Right renal pelvis (tissue), 4 donors: Measurements from ENCODE around the gene MYO5B. TPM values are rescaled to one million over a fixed set of nuclear protein-coding genes. Genes with fewer than 3 reads are reported as not detected.

Source experiments
- DNase-seq, 4 donors: peaks; one replicate each; pipeline ENCODE4 v3.0.0-alpha.2; 2013; ENCODE audit warnings: low read depth in 4 of 4, low spot score in 3 of 4, missing footprints in 1 of 4
- polyA plus RNA-seq, 4 donors: library from polyadenylated mRNA; unstranded; fragments of 120-200 nt; gene quantifications; one replicate each; pipeline ENCODE4 v1.2.1, GENCODE V29; 2013; ENCODE audit not compliant: insufficient read length in 4 of 4

MYO5B gene
- polyA plus RNA-seq, 4 donors = 25.8 to 33.4 (median 27.5) TPM

- DNase-seq = no peak
Measured at GRCh38 chr18:49976795-49977560, 218.0 kb downstream of the MYO5B start.

GRCh38 chr18:49976001-49976400, 218.9 kb downstream of the MYO5B start:
- no peak for DNase-seq

- no peak for DNase-seq
Measured at GRCh38 chr18:49974079-49974478, 220.9 kb downstream of the MYO5B start.

- DNase-seq = no peak
Measured at GRCh38 chr18:49973592-49973991, 221.4 kb downstream of the MYO5B start.

- no peak for DNase-seq
Measured at GRCh38 chr18:49972535-49972934, 222.4 kb downstream of the MYO5B start.

- no peak for DNase-seq
Measured at GRCh38 chr18:49971462-49971861, 223.5 kb downstream of the MYO5B start.

- no peak for DNase-seq
Measured at GRCh38 chr18:49970319-49970718, 224.6 kb downstream of the MYO5B start.

GRCh38 chr18:49968644-49969309, 226.2 kb downstream of the MYO5B start:
- no peak for DNase-seq

GRCh38 chr18:49967636-49968313, 227.2 kb downstream of the MYO5B start:
- no peak for DNase-seq

GRCh38 chr18:49967171-49967570, 227.8 kb downstream of the MYO5B start:
- peak in 3 of 4 donors; percentile 38 to 63 (median 60) for DNase-seq

- no peak for DNase-seq
Measured at GRCh38 chr18:49966090-49966489, 228.9 kb downstream of the MYO5B start.

GRCh38 chr18:49963217-49963616, 231.7 kb downstream of the MYO5B start:
- DNase-seq = no peak

- DNase-seq = no peak
Measured at GRCh38 chr18:49961271-49961670, 233.7 kb downstream of the MYO5B start.

- no peak for DNase-seq
Measured at GRCh38 chr18:49960376-49960775, 234.6 kb downstream of the MYO5B start.

GRCh38 chr18:49959176-49959575, 235.8 kb downstream of the MYO5B start:
- DNase-seq = no peak

- DNase-seq = no peak
Measured at GRCh38 chr18:49955263-49955662, 239.7 kb downstream of the MYO5B start.

- DNase-seq = no peak
Measured at GRCh38 chr18:49953391-49953790, 241.6 kb downstream of the MYO5B start.

GRCh38 chr18:49949951-49950395, 245.0 kb downstream of the MYO5B start:
- no peak for DNase-seq

GRCh38 chr18:49948975-49949374, 246.0 kb downstream of the MYO5B start:
- DNase-seq = no peak

- no peak for DNase-seq
Measured at GRCh38 chr18:49944663-49945062, 250.3 kb downstream of the MYO5B start.

- DNase-seq = no peak
Measured at GRCh38 chr18:49936821-49937220, 258.1 kb downstream of the MYO5B start.

GRCh38 chr18:49935215-49935614, 259.7 kb downstream of the MYO5B start:
- DNase-seq = no peak
